ENCODE measurements around the gene ZSCAN31.
"Not testable (repeated sequence)": the region's sequence is repeated elsewhere in the genome, so short reads cannot be mapped to it uniquely, and the experiment has no call there.

ZSCAN31 gene

DNA sequence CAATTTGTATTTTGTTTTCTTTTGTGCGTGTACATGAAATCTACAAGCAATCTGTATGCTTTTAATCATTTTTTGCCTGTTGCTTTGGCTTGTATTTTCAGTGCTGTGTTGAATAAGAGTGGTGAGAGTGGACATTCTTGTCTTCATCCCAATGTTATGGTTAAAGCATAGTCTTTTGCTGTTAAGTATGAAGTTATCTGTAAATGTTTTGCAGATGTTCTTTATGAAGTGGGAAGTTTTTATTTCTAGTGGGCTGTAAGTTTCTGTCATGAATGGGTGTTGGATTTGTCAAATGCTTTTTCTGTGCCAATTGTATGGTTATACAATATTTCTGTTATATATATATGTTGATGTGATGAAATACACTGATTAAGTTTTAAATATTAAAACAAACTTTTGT, 38.0 kb upstream of the ZSCAN31 start:
- no peak overlapping the region for H3K4me3 ChIP-seq (ENCODE audit: low read length)
- DNase-seq (ENCODE audit: low read depth), result no peak
- TF ChIP-seq, protein P1, sequence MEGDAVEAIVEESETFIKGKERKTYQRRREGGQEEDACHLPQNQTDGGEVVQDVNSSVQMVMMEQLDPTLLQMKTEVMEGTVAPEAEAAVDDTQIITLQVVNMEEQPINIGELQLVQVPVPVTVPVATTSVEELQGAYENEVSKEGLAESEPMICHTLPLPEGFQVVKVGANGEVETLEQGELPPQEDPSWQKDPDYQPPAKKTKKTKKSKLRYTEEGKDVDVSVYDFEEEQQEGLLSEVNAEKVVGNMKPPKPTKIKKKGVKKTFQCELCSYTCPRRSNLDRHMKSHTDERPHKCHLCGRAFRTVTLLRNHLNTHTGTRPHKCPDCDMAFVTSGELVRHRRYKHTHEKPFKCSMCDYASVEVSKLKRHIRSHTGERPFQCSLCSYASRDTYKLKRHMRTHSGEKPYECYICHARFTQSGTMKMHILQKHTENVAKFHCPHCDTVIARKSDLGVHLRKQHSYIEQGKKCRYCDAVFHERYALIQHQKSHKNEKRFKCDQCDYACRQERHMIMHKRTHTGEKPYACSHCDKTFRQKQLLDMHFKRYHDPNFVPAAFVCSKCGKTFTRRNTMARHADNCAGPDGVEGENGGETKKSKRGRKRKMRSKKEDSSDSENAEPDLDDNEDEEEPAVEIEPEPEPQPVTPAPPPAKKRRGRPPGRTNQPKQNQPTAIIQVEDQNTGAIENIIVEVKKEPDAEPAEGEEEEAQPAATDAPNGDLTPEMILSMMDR (conservative IDR thresholded peaks at IDR 0.05; ENCODE audit: low read depth, low read length), result no peak

GRCh38 chr6:28371706-28372451, 35.9 kb upstream of the ZSCAN31 start:
- TF ChIP-seq, protein P1 (conservative IDR thresholded peaks at IDR 0.05; ENCODE audit: low read depth, low read length), result no peak
- DNase-seq (ENCODE audit: low read depth), result no peak
- no peak overlapping the region for H3K4me3 ChIP-seq (ENCODE audit: low read length)

DNA sequence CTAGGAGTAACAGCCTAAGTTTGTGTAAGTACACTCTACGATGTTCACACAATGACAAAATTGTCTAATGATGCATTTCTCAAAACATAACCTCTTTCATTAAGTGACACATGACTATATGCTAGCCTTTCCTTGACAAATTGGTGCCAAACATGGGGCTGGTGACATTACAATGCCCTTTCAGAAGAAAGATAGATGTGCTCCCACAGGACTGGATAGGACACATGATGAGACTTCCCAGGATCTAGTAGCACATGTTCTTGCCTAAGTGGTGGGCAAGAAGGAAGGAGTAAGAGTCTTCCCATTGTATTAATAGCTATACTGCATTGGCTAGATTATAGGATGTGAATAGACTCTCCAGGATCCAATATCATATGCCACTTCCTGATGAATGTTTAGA, 35.3 kb upstream of the ZSCAN31 start:
- no peak for DNase-seq (ENCODE audit: low read depth)
- TF ChIP-seq, protein P1 (conservative IDR thresholded peaks at IDR 0.05; ENCODE audit: low read depth, low read length), result no peak
- H3K4me3 ChIP-seq (ENCODE audit: low read length), result no peak overlapping the region

DNA sequence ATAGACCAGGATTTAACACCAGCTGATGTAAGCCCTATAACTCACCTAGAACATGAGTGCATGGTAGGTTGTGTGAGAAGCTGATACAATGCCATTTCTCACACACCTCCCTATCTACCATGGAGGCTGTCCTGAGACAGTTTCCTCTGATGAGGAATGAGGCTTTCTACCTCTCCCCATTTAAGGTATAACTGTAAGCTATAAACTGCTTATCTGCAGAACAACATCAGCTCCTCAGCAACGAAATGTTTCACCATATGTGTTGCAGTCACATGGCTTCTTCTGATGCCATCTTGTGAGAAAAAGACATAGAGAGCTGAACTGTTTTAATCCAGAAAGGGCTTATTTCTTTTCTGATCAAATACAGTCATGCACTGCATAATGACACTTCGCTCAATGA, 34.5 kb upstream of the ZSCAN31 start:
- no peak for DNase-seq (ENCODE audit: low read depth)
- TF ChIP-seq, protein P1 (conservative IDR thresholded peaks at IDR 0.05; ENCODE audit: low read depth, low read length), result no peak
- H3K4me3 ChIP-seq (ENCODE audit: low read length), result no peak overlapping the region

GRCh38 chr6:28369463-28369862, 33.5 kb upstream of the ZSCAN31 start:
- TF ChIP-seq, protein P1 (conservative IDR thresholded peaks at IDR 0.05; ENCODE audit: low read depth, low read length), result no peak
- no peak for DNase-seq (ENCODE audit: low read depth)
- H3K4me3 ChIP-seq (ENCODE audit: low read length), result no peak overlapping the region

DNA sequence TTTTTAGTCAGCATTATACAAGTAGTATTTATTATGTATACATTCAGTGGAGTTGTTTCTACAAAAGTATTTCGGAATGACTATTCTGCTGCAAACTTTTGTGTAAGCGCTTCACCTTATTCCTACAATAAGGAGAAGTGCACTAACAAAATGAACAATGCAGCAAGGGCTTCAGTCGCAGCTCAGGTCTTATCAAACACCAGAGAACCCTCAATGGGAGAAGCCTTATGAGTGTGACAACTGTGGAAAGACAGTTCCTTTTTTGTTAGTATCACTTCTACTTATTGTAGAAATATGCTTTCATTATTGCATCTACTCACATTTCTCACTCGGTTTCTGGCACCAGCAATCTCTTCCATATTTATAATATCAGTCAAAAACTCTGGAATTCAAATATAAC, 32.6 kb upstream of the ZSCAN31 start:
- H3K4me3 ChIP-seq (ENCODE audit: low read length), result no peak overlapping the region
- TF ChIP-seq, protein P1 (conservative IDR thresholded peaks at IDR 0.05; ENCODE audit: low read depth, low read length), result no peak
- DNase-seq (ENCODE audit: low read depth), result no peak

GRCh38 chr6:28365590-28365989, 29.6 kb upstream of the ZSCAN31 start:
- DNase-seq (ENCODE audit: low read depth); H3K4me3 ChIP-seq (ENCODE audit: low read length): not testable (repeated sequence)

All from retinal pigment epithelial cell (primary cell).